KOPT-K1 (cell line): ENCODE results near the gene SH3TC1.

Experiments
- H3K27ac ChIP-seq: fragments of 200-600 bp; sonication (generic); 2 replicates; pipeline ENCODE4 v1.5.1; 2016; ENCODE audit warnings: antibody characterized with exemption, mild to moderate bottlenecking, low read depth, low read length; ENCODE audit not compliant: poor library complexity, severe bottlenecking
- H3K36me3 ChIP-seq: fragments of 200-600 bp; sonication (generic); 2 replicates; pipeline ENCODE4 v1.5.1; 2017; ENCODE audit warnings: antibody characterized with exemption, mild to moderate bottlenecking, low read length, moderate library complexity; ENCODE audit not compliant: insufficient read depth
- H3K9me3 ChIP-seq: fragments of 200-600 bp; sonication (generic); 2 replicates; pipeline ENCODE4 v1.5.1; 2017; ENCODE audit warnings: antibody characterized with exemption, low read length, mild to moderate bottlenecking; ENCODE audit not compliant: insufficient read depth, poor library complexity, severe bottlenecking

The SH3TC1 gene

DNA sequence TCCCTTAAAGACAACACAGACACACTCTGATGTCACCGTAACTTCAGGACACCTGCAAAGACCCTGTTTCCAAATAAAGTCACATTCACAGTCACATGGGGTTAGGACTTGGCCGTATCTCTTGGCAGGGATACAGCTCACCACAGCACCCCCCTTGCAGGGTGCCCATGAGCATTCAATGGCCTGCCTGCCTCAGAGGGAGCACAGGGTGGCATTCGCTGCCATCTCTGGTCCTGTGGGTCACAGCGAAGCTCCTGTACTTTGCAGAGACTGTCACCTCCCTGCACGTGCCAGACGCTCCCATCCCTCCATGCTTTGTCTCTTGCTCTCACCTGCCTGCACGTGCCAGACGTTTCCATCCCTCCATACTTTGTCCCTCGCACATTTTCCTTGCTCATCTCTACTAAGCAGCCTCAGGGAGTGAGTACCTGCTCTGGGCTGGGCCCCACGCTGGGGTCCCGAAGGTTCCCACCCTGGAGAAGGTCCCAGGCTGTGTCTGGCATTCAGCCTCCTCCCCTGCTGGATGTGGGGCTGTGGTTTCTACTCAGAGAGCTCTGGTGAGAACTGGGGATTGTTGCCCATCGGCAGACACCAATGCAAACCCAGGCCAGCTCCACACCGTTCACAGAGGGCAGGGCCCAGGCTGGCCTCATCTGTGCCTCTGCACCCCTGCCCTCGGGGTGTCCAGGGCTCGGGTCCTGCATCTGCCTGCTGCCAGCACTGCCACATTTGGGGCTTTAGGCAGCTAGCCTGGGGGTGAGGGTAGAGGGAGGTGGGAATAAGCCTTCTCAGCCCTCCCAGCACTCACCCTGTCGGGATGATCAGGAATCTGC is 86.3 kb downstream of the SH3TC1 start:
- no peaks in the 10 kb centered on the region for H3K36me3 ChIP-seq
- no peaks in the 10 kb centered on the region for H3K9me3 ChIP-seq
- H3K27ac ChIP-seq, result no peak overlapping the region

DNA sequence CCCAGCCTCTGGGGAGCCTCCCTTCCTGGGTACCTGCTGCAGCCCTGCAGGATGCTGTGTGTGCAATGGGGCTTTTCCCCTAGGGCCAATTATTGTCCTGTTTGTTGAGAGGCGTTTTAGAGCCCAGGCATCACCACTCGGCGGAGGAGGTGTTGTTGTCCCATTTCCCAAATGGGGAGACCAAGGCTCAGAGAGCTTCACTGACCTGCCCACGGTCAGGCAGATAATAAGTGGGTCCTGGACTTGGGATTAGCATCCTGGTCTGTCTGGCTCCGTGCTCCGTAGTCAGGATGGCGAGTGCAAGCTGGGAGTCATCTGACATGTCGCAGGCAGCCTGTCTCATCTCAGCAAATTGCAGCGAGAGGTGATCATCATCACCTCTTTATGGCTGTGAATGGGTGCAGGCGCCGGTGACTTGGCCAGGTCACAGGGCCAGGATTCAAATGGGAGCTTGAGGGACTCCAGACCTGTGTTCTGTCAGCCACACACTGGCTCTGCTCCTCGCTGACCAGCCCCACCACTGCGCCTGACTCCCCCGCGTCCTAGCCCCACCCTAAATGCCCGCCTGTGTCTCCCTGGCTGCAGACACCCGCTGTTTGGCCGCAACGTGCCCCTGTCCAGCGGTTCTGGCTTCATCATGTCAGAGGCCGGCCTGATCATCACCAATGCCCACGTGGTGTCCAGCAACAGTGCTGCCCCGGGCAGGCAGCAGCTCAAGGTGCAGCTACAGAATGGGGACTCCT is 87.1 kb downstream of the SH3TC1 start:
- no peak overlapping the region for H3K27ac ChIP-seq
- no peaks in the 10 kb centered on the region for H3K36me3 ChIP-seq
- H3K9me3 ChIP-seq, result no peaks in the 10 kb centered on the region

DNA sequence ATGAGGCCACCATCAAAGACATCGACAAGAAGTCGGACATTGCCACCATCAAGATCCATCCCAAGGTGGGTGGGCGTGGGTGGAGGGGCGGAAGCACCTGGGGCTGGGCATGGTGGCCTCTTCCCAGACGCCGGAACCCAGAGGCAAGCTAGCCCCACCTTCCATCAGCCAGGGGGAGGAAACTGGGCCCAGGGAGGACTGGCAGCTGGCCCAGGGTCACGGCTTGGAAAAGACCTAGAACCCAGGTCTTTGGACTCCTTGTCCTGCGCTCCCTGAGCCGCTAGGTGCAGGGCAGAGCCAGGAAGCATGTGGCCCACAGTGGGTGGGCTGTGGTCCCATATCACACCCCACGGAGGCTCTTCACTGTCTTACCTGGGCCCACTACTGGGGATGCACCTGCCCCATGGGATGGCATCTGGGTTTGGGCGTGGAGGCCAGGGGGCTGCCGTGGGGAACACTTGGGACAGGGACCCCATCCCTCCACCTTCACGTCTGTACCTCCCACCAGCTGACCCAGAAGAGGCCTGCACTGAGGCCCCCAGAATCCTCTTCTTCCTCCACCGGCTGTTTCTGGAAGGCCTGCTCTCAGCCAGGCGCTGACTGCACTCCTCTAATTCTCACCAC is 87.7 kb downstream of the SH3TC1 start:
- H3K36me3 ChIP-seq, result no peaks in the 10 kb centered on the region

DNA sequence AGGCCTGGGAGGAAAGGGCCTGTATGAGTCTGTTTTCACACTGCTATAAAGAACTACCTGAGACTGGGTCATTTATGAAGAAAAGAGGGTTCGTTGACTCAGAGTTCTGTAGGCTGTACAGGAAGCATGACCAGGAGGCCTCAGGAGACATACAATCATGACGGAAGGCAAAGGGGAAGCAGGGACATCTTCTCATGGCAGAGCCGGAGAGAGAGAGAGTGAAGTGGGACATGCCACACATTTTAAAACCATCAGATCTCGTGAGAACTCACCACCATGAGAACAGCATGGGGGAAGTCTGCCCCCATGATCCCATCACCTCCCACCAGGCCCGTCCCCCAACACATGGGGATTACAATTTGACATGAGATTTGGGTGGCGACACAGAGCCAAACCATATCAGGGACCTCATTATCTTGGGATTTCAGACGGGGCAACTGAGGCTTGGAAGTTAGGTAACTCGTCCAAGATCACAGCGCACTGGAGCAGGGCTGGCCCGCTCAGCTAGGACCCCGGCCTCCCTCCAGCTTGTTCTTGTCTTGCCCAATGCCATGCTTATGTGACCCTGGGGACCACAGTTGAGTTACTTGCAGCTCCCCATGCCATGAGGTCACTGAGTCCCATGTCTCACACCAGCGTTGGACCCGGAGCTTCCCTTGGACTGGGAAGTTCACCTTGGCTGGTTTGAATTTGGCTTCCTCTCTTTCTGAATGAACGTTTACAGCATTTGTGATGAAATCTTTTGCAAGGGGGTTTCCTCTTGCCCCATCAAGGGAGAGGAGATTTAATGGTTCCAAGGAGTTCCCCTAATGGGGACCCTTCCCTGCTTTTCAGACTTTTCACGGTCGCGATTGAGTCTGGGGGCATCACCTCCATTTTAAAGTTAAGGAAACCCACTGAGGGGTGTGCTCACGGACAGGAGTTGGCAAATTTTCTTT is 88.5 kb downstream of the SH3TC1 start:
- no peaks in the 10 kb centered on the region for H3K9me3 ChIP-seq
- H3K27ac ChIP-seq, result no peak overlapping the region
- no peaks in the 10 kb centered on the region for H3K36me3 ChIP-seq

More for the DNA sequence above, 87.7 kb downstream of the SH3TC1 start:
- no peak overlapping the region for H3K27ac ChIP-seq
- no peaks in the 10 kb centered on the region for H3K9me3 ChIP-seq

DNA sequence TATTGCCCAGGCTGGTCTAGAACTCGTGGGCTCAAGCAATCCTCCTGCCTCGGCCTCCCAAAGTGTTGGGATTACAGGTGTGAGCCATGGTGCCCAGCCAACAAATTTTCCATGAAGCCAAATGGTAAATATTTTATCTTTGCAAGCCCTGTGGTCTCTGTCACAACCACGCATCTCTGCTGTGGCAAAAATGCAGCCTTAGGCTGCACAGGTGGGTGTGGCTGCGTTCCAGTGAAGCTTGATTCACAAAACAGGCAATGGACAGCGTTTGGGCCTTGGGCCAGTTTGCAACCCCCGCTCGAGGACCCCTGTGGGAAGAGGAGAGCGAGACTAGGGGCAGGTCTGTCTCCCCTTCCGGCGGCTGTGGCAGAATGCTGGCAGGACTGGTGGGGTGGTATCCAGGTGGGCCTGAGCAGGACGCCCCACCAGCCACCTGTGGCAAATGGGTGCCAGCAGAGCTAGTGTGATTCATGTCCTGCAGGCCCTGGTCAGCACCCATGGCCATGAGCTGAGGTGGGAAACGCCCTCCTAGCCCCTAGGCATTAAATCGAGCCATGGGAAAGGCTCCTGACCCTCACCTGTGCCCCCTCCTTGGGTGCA is 90.2 kb downstream of the SH3TC1 start:
- H3K27ac ChIP-seq, result no peak overlapping the region
- H3K36me3 ChIP-seq, result no peaks in the 10 kb centered on the region

DNA sequence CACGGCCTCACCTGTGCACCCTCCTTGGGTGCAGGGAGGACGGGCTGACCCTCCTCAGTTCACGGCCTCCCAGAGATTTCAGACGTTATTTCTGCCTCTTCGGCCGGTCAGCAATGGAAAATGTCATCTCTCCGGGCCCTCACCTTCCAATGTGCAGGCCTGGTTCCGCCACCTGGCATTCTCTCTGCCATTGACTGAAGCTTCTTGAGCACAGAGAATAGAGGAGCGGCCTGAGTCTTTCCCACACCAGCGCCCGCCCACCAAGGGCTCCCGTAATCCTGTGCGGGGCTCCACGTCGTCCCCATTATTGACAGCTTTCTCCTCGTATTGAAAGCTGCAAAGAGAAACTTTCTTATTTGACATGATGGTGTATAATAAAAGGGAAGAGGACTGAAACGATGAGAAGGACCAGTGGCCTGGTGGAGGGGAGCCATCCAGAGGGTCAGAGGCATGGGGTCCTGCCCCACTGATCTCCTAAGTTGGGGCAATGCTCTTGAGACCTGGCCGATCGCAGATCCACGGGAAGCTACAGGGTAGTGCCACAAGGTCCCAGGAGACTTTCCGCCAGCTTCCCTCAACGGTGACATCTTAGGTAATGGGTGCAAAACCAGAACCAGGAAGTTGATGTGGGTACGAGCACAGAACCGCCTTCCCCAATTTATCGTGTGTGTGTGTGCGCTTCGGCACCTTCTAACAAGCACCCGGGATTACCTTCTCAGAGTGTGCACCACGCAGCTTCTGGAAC is 91.0 kb downstream of the SH3TC1 start:
- Histone ChIP-seq H3K9me3 (no peaks in the 10 kb centered on the region), H3K36me3 (no peaks in the 10 kb centered on the region), H3K27ac (no peak overlapping the region)

More for the DNA sequence above, 90.2 kb downstream of the SH3TC1 start:
- no peaks in the 10 kb centered on the region for H3K9me3 ChIP-seq

DNA sequence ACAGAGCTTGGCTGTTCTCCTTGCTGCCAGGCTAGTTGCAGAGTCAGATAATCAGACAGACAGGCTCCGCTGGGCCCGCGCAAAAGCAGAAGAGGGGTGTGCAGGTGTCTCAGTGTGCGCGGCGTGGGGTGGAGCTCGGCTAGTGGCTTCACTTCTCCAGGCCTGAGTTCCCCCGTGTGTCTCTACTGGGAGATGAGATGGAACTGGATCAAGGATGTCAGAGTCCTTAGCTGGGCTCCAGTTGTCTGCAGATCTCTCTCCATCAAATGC is 91.5 kb downstream of the SH3TC1 start:
- Histone ChIP-seq H3K36me3 (no peaks in the 10 kb centered on the region), H3K27ac (no peak overlapping the region), H3K9me3 (no peaks in the 10 kb centered on the region)
